Activated effector memory CD4-positive, alpha-beta T cell treated with anti-CD3 and anti-CD28 coated beads, Interleukin-2, amount 50 U/mL, for 16 hours (primary cell): ENCODE data around the gene EIF2S3B.

Experiments
- DNase-seq: peaks from one replicate; pipeline ENCODE4 v3.0.0-alpha.2; 2020

EIF2S3B gene

GRCh38 chr12:10554756-10555481 is 49.2 kb downstream of the EIF2S3B start:
- no peak for DNase-seq

GRCh38 chr12:10557329-10557728 is 51.6 kb downstream of the EIF2S3B start:
- DNase-seq, result no peak

GRCh38 chr12:10557766-10558165 is 52.1 kb downstream of the EIF2S3B start:
- no peak for DNase-seq
